ENCODE data around the gene TPRG1.
"Not testable (repeated sequence)": the region's sequence is repeated elsewhere in the genome, so short reads cannot be mapped to it uniquely, and the experiment has no call there.

The TPRG1 gene

DNA sequence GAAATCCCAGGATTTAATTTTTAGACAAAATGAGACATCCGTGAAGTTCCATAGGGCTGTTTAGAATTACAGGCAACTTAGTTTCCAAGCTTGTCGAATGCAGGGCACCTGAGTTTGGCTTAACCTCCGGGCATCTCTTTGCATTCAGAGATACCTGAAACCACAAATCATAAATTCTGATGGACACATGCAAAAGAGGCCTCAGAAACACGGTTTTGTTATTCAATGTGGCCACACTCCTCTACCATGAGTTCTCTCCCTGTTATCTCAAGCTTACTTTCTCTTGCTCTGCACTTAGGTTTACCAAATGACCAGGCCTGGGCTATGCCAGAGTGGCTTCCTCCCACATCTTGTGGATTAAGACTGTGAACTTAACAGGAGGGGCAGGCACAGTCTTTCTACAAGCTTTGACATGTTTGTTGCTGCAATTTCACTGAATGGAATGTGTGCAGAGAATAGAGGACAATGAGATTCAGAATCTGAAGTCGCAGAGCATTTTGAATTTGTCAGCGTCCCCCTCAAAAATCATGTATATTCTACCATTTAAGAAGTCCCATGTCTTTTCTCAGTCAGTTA lies 137.7 kb downstream of the TPRG1 start:
- TF ChIP-seq POLR2A (IDR thresholded peaks at IDR 0.05; ENCODE audit: low read length) (no peak), GATA1 (IDR thresholded peaks at IDR 0.05; ENCODE audit: low read depth, low read length) (no peak)
- no peak for DNase-seq

DNA sequence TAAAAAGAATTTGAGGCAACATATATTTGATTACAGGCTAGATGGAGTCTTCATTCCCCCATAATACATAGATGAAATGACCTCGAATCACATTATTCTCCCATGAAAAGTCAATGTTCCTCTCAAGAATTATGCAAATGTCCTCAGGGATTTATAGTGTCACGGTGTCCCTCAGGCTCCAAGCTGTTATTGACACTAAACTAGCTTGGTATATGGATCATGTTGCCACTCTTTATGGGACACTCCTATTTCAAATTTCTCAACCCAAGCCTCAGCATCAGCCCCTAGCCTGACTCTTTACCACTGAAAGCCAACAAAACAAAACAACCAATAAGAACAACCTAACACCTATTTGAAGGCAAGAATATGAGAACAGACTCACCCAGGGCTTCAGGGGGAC lies 139.8 kb downstream of the TPRG1 start:
- TF ChIP-seq GATA1 (IDR thresholded peaks at IDR 0.05; ENCODE audit: low read depth, low read length) (no peak), POLR2A (IDR thresholded peaks at IDR 0.05; ENCODE audit: low read length) (no peak)
- no peak for DNase-seq

DNA sequence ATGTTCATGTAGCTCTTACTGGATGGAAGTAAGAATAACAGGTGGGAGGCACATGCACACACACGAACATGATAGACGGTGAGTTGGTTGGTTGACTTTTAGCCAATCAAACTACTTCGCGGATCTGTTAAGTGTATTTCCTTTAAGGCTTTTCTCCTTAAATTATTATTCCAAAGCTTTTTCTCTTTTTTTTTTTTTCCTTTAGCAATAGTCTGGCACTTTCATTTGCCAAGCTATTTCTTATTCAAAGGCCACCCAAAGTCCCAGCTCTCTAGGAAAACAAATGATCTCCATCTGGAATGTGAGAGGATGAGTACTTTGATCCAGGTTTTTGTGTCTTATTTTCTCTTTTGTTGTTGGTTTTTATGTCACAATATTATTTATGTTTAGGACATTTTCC lies 141.1 kb downstream of the TPRG1 start:
- no peak for DNase-seq
- TF ChIP-seq GATA1 (IDR thresholded peaks at IDR 0.05; ENCODE audit: low read depth, low read length) (no peak), POLR2A (IDR thresholded peaks at IDR 0.05; ENCODE audit: low read length) (no peak)

DNA sequence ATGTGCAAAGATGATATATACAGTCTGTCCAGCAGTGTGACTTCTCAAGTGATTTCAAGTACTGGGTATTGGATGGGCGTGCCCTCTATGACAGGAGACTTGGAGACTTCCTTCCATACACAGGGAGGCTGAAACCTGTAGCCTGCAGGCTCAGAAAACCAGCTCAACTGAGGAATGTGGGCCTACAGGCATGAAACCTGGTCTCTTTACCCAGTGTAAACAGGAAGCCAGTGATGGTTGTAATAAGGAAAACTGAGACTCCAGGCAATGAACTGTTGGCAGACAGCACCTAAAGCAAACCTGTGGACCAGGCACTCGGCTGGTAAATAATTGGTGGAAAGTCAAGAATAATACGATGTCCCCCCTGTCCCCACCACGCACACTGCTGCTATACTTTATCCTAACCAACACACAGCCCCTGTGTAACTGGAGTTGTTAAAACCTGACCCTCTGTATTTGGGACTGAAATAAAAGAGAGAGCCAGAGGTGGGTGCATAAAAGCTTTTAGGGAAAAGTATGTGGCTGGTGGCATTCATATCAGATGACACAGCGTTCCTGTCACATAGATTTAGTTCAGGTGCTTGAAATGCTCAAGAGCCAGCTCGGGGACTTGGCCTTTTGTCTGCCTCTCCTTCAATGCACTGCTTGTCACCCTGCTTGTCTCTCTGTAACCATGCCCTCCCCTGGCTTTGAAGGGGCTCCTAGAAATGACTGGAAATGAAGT lies 144.7 kb downstream of the TPRG1 start:
- no peak for DNase-seq

DNA sequence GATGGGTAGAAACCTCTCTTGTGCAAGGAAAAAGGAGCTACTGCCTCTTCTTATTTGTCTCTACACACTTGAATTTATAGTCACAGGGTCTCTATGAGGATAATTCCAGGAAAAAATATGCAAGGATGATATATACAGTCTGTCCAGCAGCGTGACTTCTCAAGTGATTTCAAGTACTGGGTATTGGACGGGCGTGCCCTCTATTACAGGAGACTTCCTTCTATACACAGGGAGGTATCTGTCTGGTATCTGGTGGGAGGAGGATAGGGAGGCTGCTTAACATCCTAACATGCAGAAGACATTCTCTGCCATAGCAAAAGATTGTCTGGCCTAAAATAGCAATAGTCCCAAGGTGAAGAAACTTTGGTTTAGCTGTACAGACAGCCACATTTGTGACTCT lies 146.1 kb downstream of the TPRG1 start:
- TF ChIP-seq POLR2A (IDR thresholded peaks at IDR 0.05; ENCODE audit: low read length) (no peak), GATA1 (IDR thresholded peaks at IDR 0.05; ENCODE audit: low read depth, low read length) (no peak)
- no peak for DNase-seq

More for the DNA sequence above, 144.7 kb downstream of the TPRG1 start:
- TF ChIP-seq POLR2A (IDR thresholded peaks at IDR 0.05; ENCODE audit: low read length) = no peak
- TF ChIP-seq GATA1 (IDR thresholded peaks at IDR 0.05; ENCODE audit: low read depth, low read length) = no peak

DNA sequence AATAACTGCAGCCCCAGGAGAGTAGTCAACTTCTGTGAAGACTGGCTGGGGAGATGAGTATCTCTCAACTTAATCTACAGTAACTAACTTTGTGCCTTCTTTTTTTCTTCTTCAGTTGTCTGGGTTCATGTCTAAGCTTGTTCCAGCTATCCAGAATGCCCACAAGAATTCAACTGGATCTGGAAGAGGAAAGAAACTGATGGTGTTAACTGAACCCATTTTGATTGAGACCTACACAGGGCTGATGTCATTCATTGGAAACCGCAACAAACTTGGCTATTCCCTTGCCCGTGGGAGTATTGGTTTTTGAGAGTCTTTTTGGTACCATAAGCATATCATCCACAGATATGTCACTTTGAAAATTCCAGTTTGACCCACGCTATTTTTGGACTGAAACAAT lies 148.7 kb downstream of the TPRG1 start:
- DNase-seq = no peak
- no peak for TF ChIP-seq GATA1 (IDR thresholded peaks at IDR 0.05; ENCODE audit: low read depth, low read length)
- TF ChIP-seq POLR2A (IDR thresholded peaks at IDR 0.05; ENCODE audit: low read length) = no peak

DNA sequence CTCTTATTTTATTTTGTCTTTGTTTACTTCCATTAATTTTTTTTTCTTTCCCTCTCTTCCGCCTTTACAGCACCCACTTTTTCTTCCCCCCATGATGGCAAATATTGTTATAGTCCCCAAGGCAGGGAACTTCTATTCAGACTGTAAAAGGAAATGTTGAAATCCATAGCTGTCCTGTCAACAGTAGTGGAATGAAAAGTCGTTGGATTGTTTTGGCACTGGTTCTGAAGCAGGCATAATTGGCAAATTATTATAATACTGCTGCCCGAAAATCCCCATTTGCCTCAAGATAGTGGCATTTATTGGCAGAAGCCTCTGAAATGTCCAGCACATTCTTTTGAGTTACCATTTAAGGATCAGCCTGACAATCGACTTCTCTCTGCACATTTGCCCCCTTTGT lies 150.6 kb downstream of the TPRG1 start:
- DNase-seq = no peak
- TF ChIP-seq GATA1 (IDR thresholded peaks at IDR 0.05; ENCODE audit: low read depth, low read length) (no peak), POLR2A (IDR thresholded peaks at IDR 0.05; ENCODE audit: low read length) (no peak)

DNA sequence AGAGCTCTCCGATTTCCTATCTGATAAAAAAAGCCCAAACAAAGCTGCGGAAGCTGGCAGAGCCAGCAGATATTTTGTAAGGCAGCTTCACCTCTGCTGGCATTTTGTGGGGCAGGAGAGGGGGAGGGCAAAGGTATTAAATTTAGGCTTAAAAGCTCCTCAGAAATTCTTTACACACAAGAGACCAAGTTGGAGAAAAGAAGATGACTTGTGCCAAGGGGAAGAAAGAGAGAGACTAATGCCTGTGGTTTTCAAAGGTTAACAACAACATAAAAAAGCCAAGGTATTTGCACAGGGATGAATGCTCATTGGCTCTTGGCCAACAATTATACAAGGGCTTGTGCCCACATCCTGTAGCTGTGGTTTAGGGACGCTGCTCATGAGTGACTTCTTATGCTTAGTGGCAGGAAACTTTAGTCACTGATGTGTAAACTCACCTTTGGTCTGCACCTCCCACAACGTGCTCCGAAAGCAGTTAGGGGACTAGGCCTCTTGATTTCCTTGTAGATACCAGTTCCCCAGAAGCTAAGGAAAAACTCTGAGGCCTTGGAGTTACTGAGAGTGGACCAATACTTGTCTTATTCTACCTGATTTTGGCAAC lies 152.9 kb downstream of the TPRG1 start:
- no peak for TF ChIP-seq POLR2A (IDR thresholded peaks at IDR 0.05; ENCODE audit: low read length)
- no peak for TF ChIP-seq GATA1 (IDR thresholded peaks at IDR 0.05; ENCODE audit: low read depth, low read length)
- no peak for DNase-seq

DNA sequence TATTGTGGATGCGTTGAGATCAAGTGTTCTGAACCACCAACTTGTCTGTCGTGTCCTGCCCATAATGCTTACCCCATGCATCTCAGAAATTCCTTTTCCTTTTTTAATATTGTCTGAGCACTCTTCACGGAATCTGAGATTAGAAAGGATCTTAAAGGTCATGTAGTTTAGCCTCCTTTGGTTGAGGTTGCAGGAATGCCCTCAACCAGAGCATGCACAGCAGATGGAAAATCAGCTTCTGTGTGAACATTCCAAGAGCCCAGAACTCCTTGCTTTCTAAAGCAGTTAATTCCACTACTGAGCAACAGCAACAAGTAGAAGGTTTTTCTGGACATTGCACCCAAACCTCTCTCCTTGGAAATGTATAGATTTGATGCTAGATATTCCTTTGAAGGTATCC lies 153.7 kb downstream of the TPRG1 start:
- TF ChIP-seq GATA1 (IDR thresholded peaks at IDR 0.05; ENCODE audit: low read depth, low read length) (no peak), POLR2A (IDR thresholded peaks at IDR 0.05; ENCODE audit: low read length) (no peak)
- no peak for DNase-seq

DNA sequence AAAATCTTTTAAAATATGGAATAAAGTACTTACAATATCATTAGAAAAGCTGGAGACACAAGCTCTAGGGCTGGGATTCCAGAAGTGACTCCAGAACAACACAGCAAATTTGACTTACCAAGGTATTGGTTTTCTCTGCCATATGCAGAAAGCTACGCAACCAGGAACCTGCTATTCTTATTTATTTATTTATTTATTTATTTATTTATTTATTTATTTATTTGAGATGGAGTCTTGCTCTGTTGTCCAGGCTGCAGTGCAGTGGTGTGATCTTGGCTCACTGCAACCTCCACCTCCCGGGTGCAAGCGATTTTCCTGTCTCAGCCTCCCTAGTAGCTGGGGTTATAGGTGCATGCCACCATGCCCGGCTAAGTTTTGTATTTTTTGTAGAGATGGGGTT lies 157.9 kb downstream of the TPRG1 start:
- DNase-seq = not testable (repeated sequence)

DNA sequence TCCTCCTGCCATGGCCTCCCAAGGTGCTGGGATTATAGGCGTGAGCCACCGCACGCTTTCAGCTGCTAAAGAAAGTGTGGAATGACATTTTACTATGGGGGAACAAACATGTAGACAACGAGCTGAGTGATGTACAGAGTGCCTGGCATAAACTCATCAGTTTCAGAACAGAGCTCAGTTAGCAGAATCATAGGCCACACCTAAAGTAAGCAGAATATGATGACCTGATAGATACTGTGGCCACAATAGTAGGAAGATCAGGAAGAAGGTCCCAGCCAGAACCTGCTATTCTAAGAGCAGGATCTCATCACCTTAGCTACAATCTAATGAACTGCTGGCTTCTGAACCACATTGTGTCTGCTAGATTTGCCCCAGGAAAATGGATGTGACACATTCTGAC lies 158.3 kb downstream of the TPRG1 start:
- TF ChIP-seq GATA1 (IDR thresholded peaks at IDR 0.05; ENCODE audit: low read depth, low read length) (no peak), POLR2A (IDR thresholded peaks at IDR 0.05; ENCODE audit: low read length) (no peak)
- DNase-seq = no peak

DNA sequence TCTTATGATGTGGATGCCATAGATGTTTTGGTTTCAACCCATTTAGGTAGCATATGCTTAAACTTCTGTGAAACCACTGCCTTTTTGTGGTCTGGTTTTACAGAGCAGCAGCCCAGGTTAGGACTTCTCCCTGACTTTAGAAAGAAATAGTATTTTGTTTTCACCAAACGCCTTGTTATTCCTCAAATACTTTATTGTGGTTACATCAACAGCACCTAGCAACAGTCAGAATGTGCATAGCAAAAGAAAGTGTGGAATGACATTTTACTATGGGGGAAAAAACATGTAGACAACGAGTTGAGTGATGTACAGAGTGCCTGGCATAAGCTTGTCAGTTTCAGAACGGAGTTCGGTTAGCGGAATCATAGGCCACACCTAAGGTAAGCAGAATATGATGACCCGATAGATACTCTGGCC lies 159.2 kb downstream of the TPRG1 start:
- TF ChIP-seq POLR2A (IDR thresholded peaks at IDR 0.05; ENCODE audit: low read length) (no peak), GATA1 (IDR thresholded peaks at IDR 0.05; ENCODE audit: low read depth, low read length) (no peak)
- DNase-seq = no peak

DNA sequence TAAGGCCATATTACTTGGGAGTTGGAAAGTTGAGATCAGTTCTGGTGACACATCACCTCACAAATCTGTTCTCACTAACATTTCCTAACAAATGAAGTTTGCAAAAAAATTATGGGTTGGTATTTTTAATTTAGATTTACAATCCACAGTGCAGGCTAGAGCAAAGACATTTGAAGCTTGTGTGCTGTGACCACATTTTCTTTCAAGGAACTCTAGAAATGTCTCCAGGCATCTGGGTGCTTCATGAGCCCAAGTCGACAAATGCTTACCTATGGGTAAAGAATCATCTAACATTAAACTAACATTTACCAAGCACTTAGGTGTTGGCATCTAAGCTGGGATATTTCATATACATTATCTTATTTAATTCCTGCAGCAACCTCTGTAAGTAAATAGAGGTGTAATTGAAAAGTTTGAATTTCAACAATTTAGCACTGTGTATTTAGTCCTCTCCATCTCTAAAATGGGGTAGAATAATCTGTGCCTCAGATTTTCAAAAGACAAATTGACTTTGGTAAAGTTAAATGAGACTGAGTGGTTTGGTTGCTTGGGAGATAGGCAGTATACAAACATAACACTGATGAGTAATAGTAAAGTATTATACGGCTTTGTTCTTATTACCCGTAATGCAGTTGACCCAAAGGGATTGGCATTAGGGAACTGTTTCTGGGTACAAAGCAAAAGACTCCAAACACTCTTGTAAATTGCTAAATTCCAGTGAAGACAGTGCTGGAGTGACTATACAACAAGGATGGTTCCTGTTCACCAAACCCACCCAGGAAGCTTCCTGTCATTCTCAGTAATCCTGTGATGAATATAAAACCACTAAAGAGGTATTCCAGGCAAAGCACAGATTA lies 162.5 kb downstream of the TPRG1 start:
- no peak for DNase-seq
- TF ChIP-seq GATA1 (IDR thresholded peaks at IDR 0.05; ENCODE audit: low read depth, low read length) (no peak), POLR2A (IDR thresholded peaks at IDR 0.05; ENCODE audit: low read length) (no peak)

DNA sequence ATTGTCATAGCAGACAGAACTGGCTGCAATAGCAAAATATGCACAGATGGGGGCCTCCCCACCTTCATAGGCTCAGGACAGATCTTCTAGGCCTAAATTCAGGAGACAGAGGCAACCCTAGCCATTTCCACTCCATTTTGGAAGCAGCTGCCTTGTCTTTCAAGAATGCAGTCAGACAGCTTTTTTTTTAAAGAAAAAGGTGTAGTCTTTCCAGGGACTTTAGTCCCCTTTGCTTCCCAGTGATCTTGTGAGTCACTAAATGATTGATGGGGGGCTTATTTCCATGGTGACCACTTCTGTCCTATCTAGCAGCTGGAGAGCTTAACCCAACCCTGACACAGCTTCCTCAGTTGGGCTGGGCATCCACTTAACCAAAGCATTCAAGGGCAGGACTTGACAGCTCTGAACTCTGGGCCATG lies 165.9 kb downstream of the TPRG1 start:
- no peak for TF ChIP-seq GATA1 (IDR thresholded peaks at IDR 0.05; ENCODE audit: low read depth, low read length)
- no peak for TF ChIP-seq POLR2A (IDR thresholded peaks at IDR 0.05; ENCODE audit: low read length)

More for the DNA sequence above, 165.9 kb downstream of the TPRG1 start:
- no peak for DNase-seq

All from erythroblast (primary cell).